PC-3 (cell line): ENCODE results near the gene FMO3. TPM values are rescaled to one million over a fixed set of nuclear protein-coding genes. Genes with fewer than 3 reads are reported as not detected.

Experiments used
- ATAC-seq: fragments of 200-7000 bp; cut with Tn5 transposase; 2 replicates; pipeline ENCODE4 v1.9.1; 2020; ENCODE audit warnings: mild to moderate bottlenecking, moderate library complexity
- BruUV-seq: library from RNA; stranded (reverse); fragments of 400-500 nt; replicated peaks from 2 replicates; lab custom pipeline; 2021; lab: Mats Ljungman, UMichigan
- CTCF ChIA-PET: fragments of 300-600 bp; sonication (Branson Sonifier 250); formaldehyde crosslinking; loops from one replicate; lab custom pipeline; 2022; ENCODE audit warnings: antibody characterized with exemption; lab: Charles Lee
- POLR2A ChIA-PET: fragments of 300-600 bp; sonication (Branson Sonifier 250); formaldehyde crosslinking; loops from one replicate; lab custom pipeline; 2022; ENCODE audit warnings: antibody characterized with exemption; ENCODE audit not compliant: unreplicated experiment; lab: Charles Lee
- DNase-seq: peaks from one replicate; pipeline ENCODE4 v3.0.0-alpha.2; 2015
- H2AFZ ChIP-seq: fragments of 300-600 bp; sonication (generic); 2 replicates; pipeline ENCODE4 v1.6.0; 2016; ENCODE audit warnings: antibody characterized with exemption, low read length
- H3F3A ChIP-seq: fragments of 300-600 bp; sonication (generic); one replicate; pipeline ENCODE4 v1.6.0; 2017; ENCODE audit warnings: antibody characterized with exemption, low read length, control low read depth, mild to moderate bottlenecking; ENCODE audit not compliant: unreplicated experiment
- H3K27ac ChIP-seq: fragments of 300-600 bp; sonication (generic); 2 replicates; pipeline ENCODE4 v1.5.1; 2016; ENCODE audit warnings: mild to moderate bottlenecking, low read length
- H3K27me3 ChIP-seq: fragments of 300-600 bp; sonication (generic); 2 replicates; pipeline ENCODE4 v1.6.1; 2016; ENCODE audit warnings: low read length, mixed read lengths
- H3K36me3 ChIP-seq: fragments of 300-600 bp; sonication (generic); 2 replicates; pipeline ENCODE4 v1.6.1; 2016; ENCODE audit warnings: low read depth, mixed run types, low read length, mixed read lengths
- H3K4me1 ChIP-seq: fragments of 300-600 bp; sonication (generic); 2 replicates; pipeline ENCODE4 v1.5.1; 2016; ENCODE audit warnings: low read length; ENCODE audit not compliant: insufficient read depth
- H3K4me2 ChIP-seq: fragments of 300-600 bp; sonication (generic); 2 replicates; pipeline ENCODE4 v1.6.0; 2016; ENCODE audit warnings: low read length
- H3K4me3 ChIP-seq: fragments of 300-600 bp; sonication (generic); 2 replicates; pipeline ENCODE4 v1.5.1; 2016; ENCODE audit warnings: mild to moderate bottlenecking, low read length, mixed read lengths
- H3K79me2 ChIP-seq: fragments of 300-600 bp; sonication (generic); 2 replicates; pipeline ENCODE4 v1.6.1; 2017; ENCODE audit warnings: low read length, mixed read lengths
- H3K9ac ChIP-seq: fragments of 300-600 bp; sonication (generic); 2 replicates; pipeline ENCODE4 v1.6.0; 2016; ENCODE audit warnings: mild to moderate bottlenecking, low read length
- H3K9me2 ChIP-seq: fragments of 300-600 bp; sonication (generic); replicated peaks from 2 replicates; pipeline ENCODE4 v1.6.1; 2016; ENCODE audit warnings: mixed run types, low read length, mixed read lengths
- H3K9me3 ChIP-seq: fragments of 300-600 bp; sonication (generic); 2 replicates; pipeline ENCODE4 v1.6.1; 2016; ENCODE audit warnings: low read length, mixed read lengths
- H4K20me1 ChIP-seq: fragments of 300-600 bp; sonication (generic); 2 replicates; pipeline ENCODE4 v1.6.1; 2016; ENCODE audit warnings: low read length, mixed read lengths
- CTCF ChIP-seq: fragments of 300-600 bp; sonication (generic); conservative IDR thresholded peaks from 2 replicates; pipeline ENCODE4 v1.5.1; 2017; ENCODE audit warnings: antibody characterized with exemption, low read depth, mild to moderate bottlenecking, low read length
- EZH2 ChIP-seq: fragments of 300-600 bp; sonication (generic); IDR thresholded peaks from one replicate; pipeline ENCODE4 v1.6.1; 2017; ENCODE audit warnings: antibody characterized with exemption, mild to moderate bottlenecking, low read length; ENCODE audit not compliant: unreplicated experiment
- EZH2phosphoT487 ChIP-seq: fragments of 300-600 bp; sonication (generic); IDR thresholded peaks from 2 replicates; pipeline ENCODE4 v1.6.1; 2018; ENCODE audit warnings: mild to moderate bottlenecking, antibody characterized with exemption, low read length, borderline replicate concordance
- intact Hi-C: fragments of 100-400 bp; cut with micrococcal nuclease; formaldehyde crosslinking; loops from 2 replicates; pipeline ENCODE4 v1.9.0; 2023
- total RNA-seq: library from RNA; depleted of rRNA; stranded (reverse); fragments of >200 nt; gene quantifications from 2 replicates; pipeline ENCODE4 v1.2.3, GENCODE V29; 2014

FMO3 gene
- total RNA-seq, 1 experiment from 2014 or later: not detected

DNA sequence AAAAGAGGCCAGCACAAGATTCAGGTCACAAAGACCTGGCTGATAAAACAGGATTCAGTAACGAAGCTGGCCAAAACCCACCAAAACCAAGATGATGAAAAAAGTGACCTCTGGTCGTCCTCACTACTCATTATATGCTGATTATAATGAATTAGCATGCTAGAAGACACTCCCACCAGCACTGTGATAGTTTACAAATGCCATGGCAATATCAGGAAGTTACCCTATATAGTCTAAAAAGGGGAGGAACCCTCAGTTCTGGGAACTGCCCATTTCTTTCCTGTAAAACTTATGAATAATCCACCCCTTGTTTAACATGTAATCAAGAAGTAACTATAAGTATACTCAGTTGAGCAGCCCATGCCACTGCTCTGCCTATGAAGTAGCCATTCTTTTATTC lies 68.4 kb downstream of the FMO3 start:
- H3K9me3 ChIP-seq: no peaks in the 10 kb centered on the region
- ATAC-seq (no peak), DNase-seq (no peak)
- no peak overlapping the region for H3K9ac ChIP-seq
- no TSS peak for BruUV-seq
- H3K27ac ChIP-seq: no peak overlapping the region
- H2AFZ ChIP-seq: no peak overlapping the region
- no peaks in the 10 kb centered on the region for H3K79me2 ChIP-seq
- TF ChIP-seq CTCF: no peak
- no peak for TF ChIP-seq EZH2
- no peak for TF ChIP-seq EZH2phosphoT487
- no peaks in the 10 kb centered on the region for H3K9me2 ChIP-seq
- no peak overlapping the region for H3K4me2 ChIP-seq
- no peaks in the 10 kb centered on the region for H4K20me1 ChIP-seq
- H3K27me3 ChIP-seq: peaks cover 58% of the 10 kb centered on the region; the same call in 1 of the 2 replicates
- ChIA-PET CTCF (interaction anchor here (0.6 kb wide), 1 partner anchor 196 kb away, joined by 3 read pairs; no protein-coding TSS in a partner anchor), POLR2A (no interaction called here)
- no peaks in the 10 kb centered on the region for H3K4me1 ChIP-seq
- H3K4me3 ChIP-seq: no peak overlapping the region
- H3K36me3 ChIP-seq: no peaks in the 10 kb centered on the region
- H3F3A ChIP-seq: no peaks in the 10 kb centered on the region
- intact Hi-C loops: no loop called here

DNA sequence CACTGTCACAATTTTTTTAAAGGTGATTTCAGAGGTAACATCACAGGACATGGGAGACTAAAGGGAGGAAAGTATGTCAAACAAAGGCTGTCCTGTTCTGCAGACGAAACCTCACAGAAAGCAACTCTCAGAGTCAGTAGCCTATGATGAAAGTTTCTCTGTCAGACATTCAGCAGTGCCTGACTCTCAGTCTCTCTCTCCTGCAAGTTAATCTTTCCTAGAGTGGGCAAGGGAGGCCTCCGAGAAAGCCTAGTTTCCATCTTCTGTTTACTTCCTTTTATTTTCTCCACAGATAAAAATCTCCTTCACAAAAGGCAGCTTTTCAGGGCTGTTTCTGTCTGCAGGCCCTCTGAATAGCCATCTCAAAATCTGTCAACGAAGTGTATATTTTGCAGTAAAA lies 69.5 kb downstream of the FMO3 start:
- no peak for ATAC-seq
- H4K20me1 ChIP-seq: no peaks in the 10 kb centered on the region
- no peaks in the 10 kb centered on the region for H3K4me1 ChIP-seq
- H3K79me2 ChIP-seq: no peaks in the 10 kb centered on the region
- no peak for DNase-seq
- no peaks in the 10 kb centered on the region for H3K9me3 ChIP-seq
- intact Hi-C loops: no loop called here
- CTCF ChIA-PET: no interaction called here
- peaks cover 68% of the 10 kb centered on the region; the same call in 1 of the 2 replicates for H3K27me3 ChIP-seq
- H3K27ac ChIP-seq: no peak overlapping the region
- no peak overlapping the region for H3K9ac ChIP-seq
- H3K4me3 ChIP-seq: no peak overlapping the region
- no TSS peak for BruUV-seq
- no peaks in the 10 kb centered on the region for H3K9me2 ChIP-seq
- H3K36me3 ChIP-seq: no peaks in the 10 kb centered on the region
- H3K4me2 ChIP-seq: no peak overlapping the region
- TF ChIP-seq EZH2 (no peak), EZH2phosphoT487 (no peak), CTCF (no peak)
- POLR2A ChIA-PET: no interaction called here
- H3F3A ChIP-seq: no peaks in the 10 kb centered on the region
- no peak overlapping the region for H2AFZ ChIP-seq

GRCh38 chr1:171160639-171161354 lies 70.1 kb downstream of the FMO3 start:
- no peak for TF ChIP-seq CTCF
- TF ChIP-seq EZH2phosphoT487: no peak
- no peak for TF ChIP-seq EZH2
- H3K79me2 ChIP-seq: no peaks in the 10 kb centered on the region
- H3K27me3 ChIP-seq: peaks cover 69% of the 10 kb centered on the region; the same call in 1 of the 2 replicates
- CTCF ChIA-PET: no interaction called here
- H3F3A ChIP-seq: no peaks in the 10 kb centered on the region
- BruUV-seq: no TSS peak
- no peak overlapping the region for H3K27ac ChIP-seq
- DNase-seq (no peak), ATAC-seq (no peak)
- H3K4me3 ChIP-seq: no peak overlapping the region
- H4K20me1 ChIP-seq: no peaks in the 10 kb centered on the region
- H3K4me2 ChIP-seq: no peak overlapping the region
- POLR2A ChIA-PET: no interaction called here
- no peaks in the 10 kb centered on the region for H3K9me3 ChIP-seq
- H2AFZ ChIP-seq: no peak overlapping the region
- H3K9ac ChIP-seq: no peak overlapping the region
- H3K4me1 ChIP-seq: no peaks in the 10 kb centered on the region
- H3K9me2 ChIP-seq: no peaks in the 10 kb centered on the region
- intact Hi-C loops: no loop called here
- H3K36me3 ChIP-seq: no peaks in the 10 kb centered on the region
